WTC11 (cell line): ENCODE data around the gene MRPL22. TPM values are rescaled to one million over a fixed set of nuclear protein-coding genes. Genes with fewer than 3 reads are reported as not detected.

Experiments
- ATAC-seq: fragments of 200-7000 bp; cut with Tn5 transposase; 2 replicates; pipeline ENCODE4 v1.10.0; 2021; ENCODE audit warnings: mild to moderate bottlenecking, moderate library complexity
- CTCF ChIA-PET: fragments of 300-600 bp; sonication (Branson Sonifier 250); formaldehyde crosslinking; loops from one replicate; lab custom pipeline; 2021; ENCODE audit warnings: antibody characterized with exemption; lab: Charles Lee
- POLR2A ChIA-PET: fragments of 350-600 bp; sonication (Branson Sonifier 250); formaldehyde crosslinking; loops from one replicate; lab custom pipeline; 2021; ENCODE audit warnings: antibody characterized with exemption; lab: Charles Lee
- DNase-seq: peaks from one replicate; pipeline ENCODE4 v3.0.0; 2021; ENCODE audit warnings: low spot score
- H3K27ac Mint-ChIP-seq: 2 replicates; pipeline ENCODE4 v1.8.0; 2021; ENCODE audit warnings: mixed read lengths
- H3K27me3 Mint-ChIP-seq: 2 replicates; pipeline ENCODE4 v1.8.0; 2021; ENCODE audit warnings: low read depth, mild to moderate bottlenecking, moderate library complexity, mixed read lengths
- H3K36me3 Mint-ChIP-seq: 2 replicates; pipeline ENCODE4 v1.8.0; 2021; ENCODE audit warnings: mixed read lengths
- H3K4me1 Mint-ChIP-seq: 2 replicates; pipeline ENCODE4 v1.8.0; 2022; ENCODE audit warnings: mixed read lengths
- H3K4me3 Mint-ChIP-seq: 2 replicates; pipeline ENCODE4 v1.8.0; 2021; ENCODE audit warnings: mild to moderate bottlenecking, moderate library complexity, mixed read lengths
- H3K9me3 Mint-ChIP-seq: 2 replicates; pipeline ENCODE4 v1.8.0; 2021; ENCODE audit warnings: mixed read lengths
- AR ChIP-seq: fragments of 250-450 bp; sonication (Bioruptor Pico); IDR thresholded peaks from 2 replicates; pipeline ENCODE4 v1.9.0; 2021; ENCODE audit warnings: mild to moderate bottlenecking
- ARID4B ChIP-seq: sonication (generic); formaldehyde crosslinking; IDR thresholded peaks from 2 replicates; pipeline ENCODE4 v1.8.0; 2023; ENCODE audit warnings: missing genetic modification reagents, mild to moderate bottlenecking, borderline replicate concordance
- E2F5 ChIP-seq: sonication (generic); formaldehyde crosslinking; IDR thresholded peaks from 2 replicates; pipeline ENCODE4 v1.8.1; 2022; ENCODE audit warnings: mild to moderate bottlenecking, moderate library complexity, missing genetic modification reagents
- ELF4 ChIP-seq: sonication (generic); formaldehyde crosslinking; IDR thresholded peaks from 2 replicates; pipeline ENCODE4 v1.8.1; 2022; ENCODE audit warnings: low read depth, mild to moderate bottlenecking, moderate library complexity, missing genetic modification reagents
- EMX1 ChIP-seq: fragments of 250-450 bp; sonication (Bioruptor Pico); IDR thresholded peaks from 2 replicates; pipeline ENCODE4 v1.8.0; 2021; ENCODE audit warnings: mild to moderate bottlenecking
- FOXP1 ChIP-seq: sonication (generic); formaldehyde crosslinking; IDR thresholded peaks from 2 replicates; pipeline ENCODE4 v1.8.0; 2022; ENCODE audit warnings: missing genetic modification reagents, mild to moderate bottlenecking, moderate library complexity, borderline replicate concordance
- GABPB1 ChIP-seq: sonication (generic); formaldehyde crosslinking; IDR thresholded peaks from 2 replicates; pipeline ENCODE4 v1.8.1; 2023; ENCODE audit warnings: mild to moderate bottlenecking, missing genetic modification reagents
- NR1H2 ChIP-seq: sonication (generic); formaldehyde crosslinking; IDR thresholded peaks from 2 replicates; pipeline ENCODE4 v1.9.0; 2021; ENCODE audit warnings: mild to moderate bottlenecking, moderate library complexity, missing genetic modification reagents
- PRDM15 ChIP-seq: sonication (generic); formaldehyde crosslinking; IDR thresholded peaks from 2 replicates; pipeline ENCODE4 v1.8.0; 2022; ENCODE audit warnings: missing genetic modification reagents
- SMAD4 ChIP-seq: sonication (generic); formaldehyde crosslinking; IDR thresholded peaks from 2 replicates; pipeline ENCODE4 v1.8.0; 2022; ENCODE audit warnings: mild to moderate bottlenecking, missing genetic modification reagents
- SP1 ChIP-seq: sonication (generic); formaldehyde crosslinking; conservative IDR thresholded peaks from 2 replicates; pipeline ENCODE4 v1.8.1; 2022; ENCODE audit warnings: missing genetic modification reagents
- STAT6 ChIP-seq: sonication (generic); formaldehyde crosslinking; conservative IDR thresholded peaks from 2 replicates; pipeline ENCODE4 v1.8.1; 2023; ENCODE audit warnings: mild to moderate bottlenecking, low read depth, missing genetic modification reagents, moderate library complexity
- TEAD4 ChIP-seq: sonication (generic); formaldehyde crosslinking; IDR thresholded peaks from 2 replicates; pipeline ENCODE4 v1.8.0; 2022; ENCODE audit warnings: mild to moderate bottlenecking, missing genetic modification reagents
- ZBTB21 ChIP-seq: sonication (generic); formaldehyde crosslinking; IDR thresholded peaks from 2 replicates; pipeline ENCODE4 v1.8.1; 2023; ENCODE audit warnings: mild to moderate bottlenecking, missing genetic modification reagents, borderline replicate concordance
- ZNF138 ChIP-seq: sonication (generic); formaldehyde crosslinking; conservative IDR thresholded peaks from 2 replicates; pipeline ENCODE4 v1.8.1; 2022; ENCODE audit warnings: mild to moderate bottlenecking, moderate library complexity, missing genetic modification reagents
- ZNF219 ChIP-seq: sonication (generic); formaldehyde crosslinking; IDR thresholded peaks from 2 replicates; pipeline ENCODE4 v1.8.0; 2023; ENCODE audit warnings: missing genetic modification reagents, mild to moderate bottlenecking, borderline replicate concordance
- ZNF263 ChIP-seq: sonication (generic); formaldehyde crosslinking; IDR thresholded peaks from 2 replicates; pipeline ENCODE4 v1.8.1; 2022; ENCODE audit warnings: low read depth, mild to moderate bottlenecking, moderate library complexity, missing genetic modification reagents
- ZNF281 ChIP-seq: sonication (generic); formaldehyde crosslinking; IDR thresholded peaks from 2 replicates; pipeline ENCODE4 v1.8.0; 2023; ENCODE audit warnings: mild to moderate bottlenecking, missing genetic modification reagents
- ZNF671 ChIP-seq: fragments of 250-450 bp; sonication (Bioruptor Pico); IDR thresholded peaks from 2 replicates; pipeline ENCODE4 v1.8.0; 2021; ENCODE audit warnings: mild to moderate bottlenecking
- total RNA-seq: library from RNA; stranded (reverse); gene quantifications from 3 replicates; pipeline ENCODE4 v1.2.3, GENCODE V29; 2021

Gene MRPL22
- total RNA-seq, 1 experiment from 2014 or later, result 52.0 TPM

GRCh38 chr5:155013526-155013925, 72.7 kb downstream of the MRPL22 start, which contains the start of gene KIF4B:
TSS of gene KIF4B (plus strand) at chr5:155013755. CDS start at chr5:155013860, 105 bp downstream.
- TF ChIP-seq EMX1 (CRISPR knock-in tag) (no peak), AR (no peak), ZNF263 (no peak), GABPB1 (no peak), STAT6 (no peak), ZBTB21 (CRISPR knock-in tag) (no peak), FOXP1 (CRISPR knock-in tag) (no peak)
- peaks cover 23% of the 10 kb centered on the region for H3K9me3 Mint-ChIP-seq
- no peak within 1 kb of the TSS for H3K4me3 Mint-ChIP-seq
- ATAC-seq, result no peak
- peaks cover 16% of the 10 kb centered on the region for H3K27me3 Mint-ChIP-seq
- ChIA-PET POLR2A (no interaction called here), CTCF (no interaction called here)
- no peak within 1 kb of the TSS for H3K27ac Mint-ChIP-seq
- DNase-seq, result no peak
- no peaks in the 10 kb centered on the region for H3K4me1 Mint-ChIP-seq
- H3K36me3 Mint-ChIP-seq, result no peaks in the 10 kb centered on the region

GRCh38 chr5:155015239-155015638, 74.4 kb downstream of the MRPL22 start:
- Mint-ChIP-seq H3K4me3 (no peak overlapping the region), H3K4me1 (no peaks in the 10 kb centered on the region), H3K27ac (no peak overlapping the region), H3K27me3 (peaks cover 16% of the 10 kb centered on the region), H3K9me3 (peaks cover 30% of the 10 kb centered on the region), H3K36me3 (no peaks in the 10 kb centered on the region)
- TF ChIP-seq TEAD4, result no peak
- TF ChIP-seq ZNF281 (CRISPR knock-in tag), result no peak
- no peak for TF ChIP-seq SMAD4 (CRISPR knock-in tag)
- TF ChIP-seq ELF4 (CRISPR knock-in tag), result no peak
- no peak for TF ChIP-seq SP1
- no peak for TF ChIP-seq ZNF138
- no peak for TF ChIP-seq E2F5 (CRISPR knock-in tag)
- no peak for TF ChIP-seq NR1H2 (CRISPR knock-in tag)
- no peak for TF ChIP-seq ZNF219
- no peak for TF ChIP-seq PRDM15 (CRISPR knock-in tag)
- no peak for TF ChIP-seq ARID4B (CRISPR knock-in tag)
- no peak for TF ChIP-seq ZNF671 (CRISPR knock-in tag)
- ChIA-PET CTCF (interaction anchor here (1.6 kb wide), 1 partner anchor 11 kb away, joined by 6 read pairs; no protein-coding TSS in a partner anchor), POLR2A (no interaction called here)
- DNase-seq, result no peak
- ATAC-seq, result no peak
